Activated T-cell treated with anti-CD3 and anti-CD28 coated beads, Interleukin-2, amount 50 U/mL, for 72 hours (primary cell): Measurements from ENCODE around the gene ARL8A. TPM values are rescaled to one million over a fixed set of nuclear protein-coding genes. Genes with fewer than 3 reads are reported as not detected.
"Not testable (repeated sequence)": the region's sequence is repeated elsewhere in the genome, so short reads cannot be mapped to it uniquely, and the experiment has no call there.

Experiments
- ATAC-seq, 2 donors: fragments of 150-1000 bp; cut with Tn5 transposase; replicated peaks in 1 of 2; 2 replicates each; pipeline ENCODE4 v1.10.0; 2021; ENCODE audit warnings: moderate library complexity in 2 of 2, mild to moderate bottlenecking in 1 of 2
- DNase-seq, 2 donors: peaks; one replicate each; pipeline ENCODE4 v3.0.0; 2021 to 2022; ENCODE audit warnings: mixed read lengths in 1 of 2
- H3K27ac Mint-ChIP-seq: one replicate; pipeline ENCODE4 v1.8.0; 2022; ENCODE audit warnings: mild to moderate bottlenecking, moderate library complexity, mixed read lengths
- H3K27me3 Mint-ChIP-seq: one replicate; pipeline ENCODE4 v1.8.0; 2022; ENCODE audit warnings: low read depth, mixed read lengths
- H3K36me3 Mint-ChIP-seq, 2 donors: one replicate each; pipeline ENCODE4 v1.8.0; 2022; ENCODE audit warnings: mixed read lengths in 2 of 2, mild to moderate bottlenecking in 1 of 2; ENCODE audit not compliant: insufficient read depth in 2 of 2
- H3K4me1 Mint-ChIP-seq: one replicate; pipeline ENCODE4 v1.8.0; 2022; ENCODE audit warnings: low read depth, mixed read lengths
- H3K4me3 Mint-ChIP-seq, 2 donors: one replicate each; pipeline ENCODE4 v1.8.0; 2022; ENCODE audit warnings: mild to moderate bottlenecking in 2 of 2, mixed read lengths in 2 of 2, moderate library complexity in 2 of 2
- H3K9me3 Mint-ChIP-seq, 2 donors: one replicate each; pipeline ENCODE4 v1.8.0; 2022; ENCODE audit warnings: mixed read lengths in 2 of 2
- total RNA-seq, 2 donors: library from RNA; stranded (reverse); gene quantifications; one replicate each; pipeline ENCODE4 v1.2.3, GENCODE V29; 2022

The ARL8A gene
- total RNA-seq, 2 donors from 2014 or later, result 58.1 to 77.1 TPM

- not testable (repeated sequence) for DNase-seq, H3K36me3 Mint-ChIP-seq, ATAC-seq, H3K9me3 Mint-ChIP-seq, H3K27me3 Mint-ChIP-seq
- Mint-ChIP-seq H3K27ac (peak overlapping the region; percentile 87), H3K4me3 (peak overlapping the region in 1 of 2 donors; percentile 39), H3K4me1 (peaks cover 46% of the 10 kb centered on the region)
Measured at GRCh38 chr1:202167054-202167453, 22.5 kb upstream of the ARL8A start.

GRCh38 chr1:202165942-202166843 is 21.7 kb upstream of the ARL8A start:
- Mint-ChIP-seq H3K27me3 (no peaks in the 10 kb centered on the region), H3K4me1 (peaks cover 54% of the 10 kb centered on the region), H3K36me3 (no peaks in the 10 kb centered on the region), H3K9me3 (no peaks in the 10 kb centered on the region), H3K4me3 (peak overlapping the region; percentile 86 to 100), H3K27ac (peak overlapping the region; percentile 28)
- DNase-seq (no peak), ATAC-seq (no peak)

GRCh38 chr1:202165267-202165941 is 20.9 kb upstream of the ARL8A start:
- H3K36me3 Mint-ChIP-seq, result peaks cover 0 to 3% of the 10 kb centered on the region in 2 donors
- ATAC-seq, result peak; percentile 10
- H3K4me3 Mint-ChIP-seq, result peak overlapping the region; percentile 86 to 100
- H3K4me1 Mint-ChIP-seq, result peaks cover 62% of the 10 kb centered on the region
- no peaks in the 10 kb centered on the region for H3K27me3 Mint-ChIP-seq
- H3K27ac Mint-ChIP-seq, result peak overlapping the region; percentile 90
- H3K9me3 Mint-ChIP-seq, result no peaks in the 10 kb centered on the region
- peak; percentile 44 to 55 for DNase-seq

GRCh38 chr1:202164271-202165037 is 19.9 kb upstream of the ARL8A start:
- no peaks in the 10 kb centered on the region for H3K9me3 Mint-ChIP-seq
- ATAC-seq, result peak; percentile 45 to 63
- peaks cover 4 to 6% of the 10 kb centered on the region in 2 donors for H3K36me3 Mint-ChIP-seq
- peak; percentile 79 to 83 for DNase-seq
- peaks cover 65% of the 10 kb centered on the region for H3K4me1 Mint-ChIP-seq
- H3K4me3 Mint-ChIP-seq, result peak overlapping the region; percentile 86 to 100
- H3K27me3 Mint-ChIP-seq, result no peaks in the 10 kb centered on the region
- H3K27ac Mint-ChIP-seq, result peak overlapping the region; percentile 90

GRCh38 chr1:202163281-202164270 is 19.0 kb upstream of the ARL8A start:
- Mint-ChIP-seq H3K4me1 (peaks cover 74% of the 10 kb centered on the region), H3K4me3 (peak overlapping the region; percentile 100), H3K27ac (no peak overlapping the region), H3K27me3 (no peaks in the 10 kb centered on the region), H3K9me3 (no peaks in the 10 kb centered on the region), H3K36me3 (peaks cover 11% of the 10 kb centered on the region in 2 donors)
- no peak for ATAC-seq
- DNase-seq, result peak; percentile 24 to 27

- H3K27ac Mint-ChIP-seq, result peak overlapping the region; percentile 92
- ATAC-seq (peak in 1 of 2 donors; percentile 11), DNase-seq (peak; percentile 38 to 45)
- H3K9me3 Mint-ChIP-seq, result no peaks in the 10 kb centered on the region
- peaks cover 83% of the 10 kb centered on the region for H3K4me1 Mint-ChIP-seq
- H3K36me3 Mint-ChIP-seq, result peaks cover 11 to 16% of the 10 kb centered on the region in 2 donors
- H3K4me3 Mint-ChIP-seq, result peak overlapping the region; percentile 100
- H3K27me3 Mint-ChIP-seq, result no peaks in the 10 kb centered on the region
Measured at GRCh38 chr1:202162418-202163280, 18.1 kb upstream of the ARL8A start.

- Mint-ChIP-seq H3K4me1 (peaks cover 89% of the 10 kb centered on the region), H3K9me3 (no peaks in the 10 kb centered on the region), H3K4me3 (peak overlapping the region; percentile 100), H3K36me3 (peaks cover 11 to 18% of the 10 kb centered on the region in 2 donors), H3K27me3 (no peaks in the 10 kb centered on the region), H3K27ac (peak overlapping the region; percentile 92)
- peak; percentile 70 to 72 for DNase-seq
- ATAC-seq, result peak; percentile 28 to 41
Measured at GRCh38 chr1:202162047-202162417, 17.5 kb upstream of the ARL8A start.

- H3K36me3 Mint-ChIP-seq, result peaks cover 13 to 19% of the 10 kb centered on the region in 2 donors
- peak overlapping the region; percentile 100 for H3K27ac Mint-ChIP-seq
- H3K27me3 Mint-ChIP-seq, result no peaks in the 10 kb centered on the region
- no peaks in the 10 kb centered on the region for H3K9me3 Mint-ChIP-seq
- H3K4me1 Mint-ChIP-seq, result peaks cover 89% of the 10 kb centered on the region
- peak overlapping the region; percentile 100 for H3K4me3 Mint-ChIP-seq
- ATAC-seq (no peak), DNase-seq (peak; percentile 26 to 28)
Measured at GRCh38 chr1:202161151-202162046, 16.9 kb upstream of the ARL8A start.

- H3K27me3 Mint-ChIP-seq, result no peaks in the 10 kb centered on the region
- peak within 1 kb of the TSS; percentile 100 for H3K27ac Mint-ChIP-seq
- DNase-seq, result peak; percentile 89 to 94
- peaks cover 17 to 26% of the 10 kb centered on the region in 2 donors for H3K36me3 Mint-ChIP-seq
- H3K4me1 Mint-ChIP-seq, result peaks cover 89% of the 10 kb centered on the region
- no peaks in the 10 kb centered on the region for H3K9me3 Mint-ChIP-seq
- peak within 1 kb of the TSS; percentile 100 for H3K4me3 Mint-ChIP-seq
- peak; percentile 63 to 71 for ATAC-seq
Measured at GRCh38 chr1:202160377-202160940, 15.9 kb upstream of the ARL8A start, which contains the start of gene PTPN7. Gene PTPN7 (minus strand): TSS chr1:202160602. CDS start chr1:202159402, 1,200 bp downstream.
